G401 (cell line): ENCODE results near the gene OGDH. TPM values are rescaled to one million over a fixed set of nuclear protein-coding genes. Genes with fewer than 3 reads are reported as not detected.
"Not testable (repeated sequence)": the region's sequence is repeated elsewhere in the genome, so short reads cannot be mapped to it uniquely, and the experiment has no call there.

ENCODE experiments used
- DNase-seq: peaks from one replicate; pipeline ENCODE4 v3.0.0-alpha.2; 2015; ENCODE audit warnings: low spot score
- in situ Hi-C: cut with HindIII; loops from 2 replicates; pipeline ENCODE4 v1.10.0; 2016; ENCODE audit warnings: low sequenced_read_pairs, mixed read lengths
- total RNA-seq: library from RNA; depleted of rRNA; stranded (reverse); fragments of >200 nt; shearing (Covaris generic); gene quantifications from 2 replicates; pipeline ENCODE4 v1.2.3, GENCODE V29; 2014

Gene OGDH
- total RNA-seq, 1 experiment from 2014 or later = 78.8 TPM

DNA sequence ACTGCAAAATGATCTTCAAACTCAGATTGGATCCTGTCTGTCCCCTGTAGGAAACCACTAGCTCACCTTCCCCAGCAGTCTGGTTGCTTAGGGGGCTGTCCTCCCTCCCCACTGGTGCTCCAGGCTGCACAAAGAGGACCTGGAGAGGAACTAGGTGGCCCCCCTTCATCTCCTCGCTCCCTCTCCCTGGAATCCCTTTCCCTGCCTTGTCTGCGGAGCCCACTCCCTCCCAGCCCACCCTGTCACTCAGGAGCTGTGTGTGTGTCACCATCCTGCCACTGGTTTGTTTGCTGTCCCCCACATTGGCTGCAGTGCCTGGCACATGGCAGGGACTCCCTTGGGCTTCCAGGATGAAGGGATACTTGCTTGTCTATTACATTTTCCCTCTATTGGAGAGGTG lies 106.7 kb downstream of the OGDH start:
- in situ Hi-C loops = no loop called here
- no peak for DNase-seq

DNA sequence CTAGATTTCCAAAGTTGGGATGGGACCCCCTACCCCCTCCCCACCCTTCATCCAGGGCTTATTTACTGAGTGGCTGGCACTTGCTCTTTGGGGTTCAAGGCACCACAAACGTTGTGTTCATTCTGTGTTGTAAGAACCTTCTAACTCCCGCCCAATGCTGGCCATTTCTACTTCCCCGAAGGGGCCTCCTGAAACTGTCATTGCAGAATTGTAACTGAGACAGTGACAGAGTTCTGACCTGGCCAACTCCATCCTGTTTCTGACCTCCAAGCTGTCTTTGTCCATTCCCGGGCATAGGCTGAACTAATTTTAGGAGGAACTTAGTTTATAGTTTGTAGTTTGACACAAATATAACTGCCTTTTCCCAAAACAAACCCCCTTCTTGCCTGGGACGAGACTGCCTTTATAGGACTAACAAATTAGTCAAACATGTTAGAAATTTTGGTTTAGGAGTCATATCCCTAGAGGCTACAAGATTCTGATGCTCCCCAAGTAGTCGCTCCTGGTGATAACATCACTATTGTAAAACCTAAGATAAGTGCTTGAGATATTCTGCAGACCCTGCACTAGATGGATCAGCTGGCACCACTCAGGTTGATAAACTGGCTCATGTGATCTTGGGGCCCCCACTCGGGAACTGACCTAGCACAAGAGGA lies 107.4 kb downstream of the OGDH start:
- DNase-seq = no peak
- in situ Hi-C loops = no loop called here

DNA sequence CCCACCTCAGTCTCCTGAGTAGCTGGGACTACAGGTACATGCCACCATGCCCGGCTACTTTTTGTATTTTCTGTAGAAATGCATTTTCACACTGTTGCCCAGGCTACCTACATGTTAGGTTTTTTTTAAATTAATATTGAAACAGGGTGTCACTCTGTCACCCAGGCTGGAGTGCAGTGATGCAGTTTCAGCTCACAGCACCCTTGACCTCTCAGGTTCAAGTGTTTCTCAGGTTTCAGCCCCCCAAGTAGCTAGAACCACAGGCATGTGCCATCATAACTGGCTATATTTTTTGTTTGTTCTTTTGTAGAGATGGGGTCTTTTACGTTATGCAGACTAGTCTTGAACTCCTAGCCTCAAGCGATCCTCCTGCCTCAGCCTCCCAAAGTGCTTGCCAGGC lies 109.8 kb downstream of the OGDH start:
- in situ Hi-C loops = no loop called here
- DNase-seq = no peak

DNA sequence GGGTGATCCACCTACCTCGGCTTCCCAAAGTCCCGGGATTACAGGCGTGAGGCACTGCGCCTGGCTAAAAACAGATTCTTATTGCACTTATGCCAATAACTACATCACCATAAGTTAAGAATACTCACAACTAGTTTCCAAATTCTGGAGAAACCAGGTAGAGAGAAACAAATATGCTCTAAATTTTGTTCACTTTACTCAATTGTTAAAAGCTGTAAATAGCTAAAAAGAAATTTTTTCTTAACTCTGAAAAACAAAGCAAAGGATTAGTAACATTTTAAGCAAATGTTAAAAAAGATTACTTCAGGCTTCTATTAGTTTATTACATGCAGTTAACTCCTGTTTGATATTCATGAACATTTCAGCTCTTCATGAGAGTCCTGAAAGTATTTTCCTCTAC lies 113.9 kb downstream of the OGDH start:
- in situ Hi-C loops = no loop called here
- no peak for DNase-seq

DNA sequence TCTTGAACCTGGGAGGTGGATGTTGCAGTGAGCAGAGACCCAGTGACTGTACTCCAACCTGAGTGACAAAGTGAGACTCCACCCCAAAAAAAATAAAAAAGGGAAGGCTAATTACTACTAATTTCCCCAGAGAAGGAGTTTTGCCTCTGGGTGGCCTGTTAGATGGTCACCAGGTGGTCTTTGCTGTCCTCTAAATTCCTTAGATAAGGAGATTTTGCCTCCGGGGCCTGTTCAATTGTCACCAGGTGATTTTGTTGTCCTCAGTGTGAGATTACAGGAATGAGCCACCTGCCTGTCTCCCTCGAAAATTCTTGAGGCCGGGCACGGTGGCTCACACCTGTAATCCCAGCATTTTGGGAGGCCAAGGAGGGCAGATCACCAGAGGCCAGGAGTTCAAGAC lies 117.8 kb downstream of the OGDH start:
- in situ Hi-C loops = no loop called here
- no peak for DNase-seq

DNA sequence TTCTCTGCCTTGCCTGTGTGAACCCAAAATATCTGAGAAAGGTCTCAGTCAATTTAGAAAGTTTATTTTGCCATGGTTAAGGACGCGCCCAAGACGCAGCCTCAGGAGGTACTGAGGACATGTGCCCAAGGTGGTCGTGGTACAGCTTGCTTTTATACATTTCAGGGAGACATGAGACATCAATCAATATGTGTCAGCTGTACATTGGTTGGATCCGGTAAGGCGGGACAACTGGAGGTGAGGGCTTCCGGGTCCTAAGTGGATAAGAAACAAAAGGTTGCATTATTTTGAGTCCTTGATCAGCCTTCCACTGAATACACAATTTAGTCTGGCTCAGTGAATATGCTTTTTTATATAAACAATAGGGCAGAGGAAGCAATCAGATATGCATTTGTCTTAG lies 119.8 kb downstream of the OGDH start:
- DNase-seq, in situ Hi-C loops: not testable (repeated sequence)

DNA sequence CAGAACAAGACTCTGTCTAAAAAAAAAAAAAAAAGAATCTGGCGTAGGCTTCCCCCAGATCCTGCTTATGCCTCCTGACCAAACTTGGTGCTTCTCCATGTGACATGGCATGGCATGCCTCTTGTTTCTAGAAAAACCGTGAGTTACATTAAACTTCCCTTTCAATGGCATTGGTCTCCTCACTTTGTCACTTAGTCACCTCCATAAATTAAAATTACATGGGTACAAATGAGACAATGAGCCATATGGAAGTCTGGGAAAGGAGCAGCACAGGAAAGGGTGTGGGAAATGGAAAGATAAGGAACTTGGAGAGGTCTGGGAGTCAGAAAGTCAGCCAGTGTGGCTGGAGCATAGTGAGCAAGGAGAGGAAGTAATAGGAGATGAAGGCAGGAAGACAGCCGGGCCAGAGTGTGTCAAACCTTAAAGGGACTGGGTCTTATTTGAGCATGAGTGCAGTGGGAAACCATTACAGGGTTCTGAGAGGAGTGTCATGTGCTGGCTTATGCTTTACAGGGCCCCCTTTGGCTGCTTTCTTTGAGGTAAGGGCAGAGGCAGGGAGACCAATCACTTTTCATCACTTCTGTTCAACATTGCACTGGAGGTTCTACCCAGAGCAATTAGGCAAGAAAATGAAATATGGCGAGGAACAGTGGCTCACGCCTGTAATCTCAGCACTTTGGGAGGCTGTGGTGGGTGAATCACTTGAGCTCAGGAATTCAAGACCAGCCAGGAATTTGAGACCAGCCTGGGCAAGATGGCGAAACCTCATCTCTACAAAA lies 120.9 kb downstream of the OGDH start:
- in situ Hi-C loops = no loop called here
- no peak for DNase-seq

DNA sequence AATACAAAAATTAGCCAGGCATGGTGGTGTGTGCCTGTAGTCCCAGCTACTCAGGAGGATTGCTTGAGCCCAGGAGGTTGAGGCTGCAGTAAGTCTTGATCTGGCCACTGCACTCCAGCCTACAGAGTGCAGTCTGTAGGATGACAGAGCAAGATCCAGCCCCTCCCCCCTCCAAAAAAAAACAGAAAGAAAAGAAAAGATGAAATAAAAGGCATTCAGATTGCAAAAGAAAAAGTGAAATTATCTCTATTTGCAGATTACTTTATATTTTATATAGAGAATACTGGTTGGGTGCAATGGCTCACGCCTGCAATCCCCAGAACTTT lies 121.5 kb downstream of the OGDH start:
- no peak for DNase-seq
- in situ Hi-C loops = no loop called here

DNA sequence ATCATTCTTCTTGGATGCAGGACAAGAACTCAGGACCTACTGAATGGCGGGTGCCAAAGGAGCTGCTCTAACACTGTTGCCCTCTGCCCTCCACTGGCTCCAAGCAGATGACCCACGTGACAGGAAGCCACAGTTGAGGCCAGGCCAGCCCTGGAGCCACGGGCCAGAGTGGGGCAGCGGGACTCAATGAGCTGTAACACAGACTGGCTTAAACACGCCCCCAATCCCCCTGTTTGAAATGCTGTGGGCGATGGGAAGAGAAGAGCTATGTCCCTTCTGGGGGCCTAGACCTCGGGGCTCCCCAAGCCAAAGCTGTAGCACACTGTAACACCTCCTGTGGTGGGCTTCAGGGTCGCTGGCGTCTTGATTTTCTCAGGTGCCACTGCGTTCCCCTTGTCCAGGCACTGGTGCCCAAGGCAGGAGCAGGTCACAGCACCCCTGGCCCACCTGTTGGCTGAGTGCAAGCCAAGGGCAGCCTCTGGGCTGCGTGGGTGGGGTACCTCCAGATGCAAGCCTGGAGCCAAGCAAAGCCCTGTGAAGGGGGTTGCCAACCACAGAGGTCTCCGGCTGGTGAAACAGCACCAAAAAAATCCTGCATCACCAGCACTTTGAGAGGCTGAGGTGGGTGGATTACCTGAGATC lies 123.6 kb downstream of the OGDH start:
- no peak for DNase-seq
- in situ Hi-C loops = no loop called here

DNA sequence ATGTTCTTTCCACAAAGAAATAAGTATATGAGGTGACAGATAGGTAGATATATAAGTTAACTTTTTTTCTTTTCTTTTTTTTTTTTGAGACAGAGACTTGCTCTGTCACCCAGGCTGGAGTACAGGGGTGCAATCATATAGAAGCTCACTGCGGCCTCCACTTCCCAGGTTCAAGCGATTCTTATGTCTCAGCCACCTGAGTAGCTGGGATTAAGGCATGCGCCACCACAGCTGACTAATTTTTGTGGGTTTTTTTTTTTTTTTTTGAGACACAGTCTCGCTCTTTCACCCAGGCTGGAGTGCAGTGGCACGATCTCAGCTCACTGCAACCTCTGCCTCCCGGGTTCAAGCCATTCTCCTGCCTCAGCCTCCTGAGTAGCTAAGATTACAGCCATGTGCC lies 126.5 kb downstream of the OGDH start:
- DNase-seq, in situ Hi-C loops: not testable (repeated sequence)

DNA sequence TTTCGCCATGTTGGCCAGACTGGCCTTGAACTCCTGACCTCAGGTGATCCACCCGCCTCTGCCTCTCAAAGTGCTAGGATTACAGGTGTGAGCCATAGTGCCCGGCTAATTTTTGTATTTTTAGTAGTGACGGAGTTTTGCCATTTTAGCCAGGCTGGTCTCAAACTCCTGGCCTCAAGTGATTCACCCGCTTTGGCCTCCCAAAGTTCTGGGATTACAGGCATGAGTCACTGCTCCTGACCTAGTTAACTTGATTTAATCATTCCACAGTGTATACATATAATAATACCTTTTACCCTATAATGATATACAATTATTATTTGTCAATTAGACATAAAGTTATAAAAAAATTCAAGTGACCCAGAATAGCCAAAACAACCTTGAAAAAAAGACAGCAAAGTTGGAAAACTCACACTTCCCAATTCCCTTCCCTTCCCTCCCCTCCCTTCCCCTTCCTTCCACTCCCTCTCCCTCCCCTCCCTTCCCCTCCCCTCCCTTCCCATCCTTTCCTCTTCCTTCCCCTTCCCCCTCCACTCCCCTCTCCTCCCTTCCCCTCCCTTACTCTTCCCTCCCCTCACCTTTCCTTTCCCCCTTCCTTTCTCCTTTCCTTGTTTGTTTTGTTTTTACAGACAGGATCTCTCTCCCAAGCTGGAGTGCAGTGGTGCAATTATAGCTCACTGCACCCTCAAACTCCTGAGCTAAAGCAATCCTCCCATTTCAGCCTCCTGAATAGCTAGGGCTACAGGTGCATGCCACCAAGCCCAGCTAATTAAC lies 127.5 kb downstream of the OGDH start:
- no peak for DNase-seq
- in situ Hi-C loops = no loop called here

DNA sequence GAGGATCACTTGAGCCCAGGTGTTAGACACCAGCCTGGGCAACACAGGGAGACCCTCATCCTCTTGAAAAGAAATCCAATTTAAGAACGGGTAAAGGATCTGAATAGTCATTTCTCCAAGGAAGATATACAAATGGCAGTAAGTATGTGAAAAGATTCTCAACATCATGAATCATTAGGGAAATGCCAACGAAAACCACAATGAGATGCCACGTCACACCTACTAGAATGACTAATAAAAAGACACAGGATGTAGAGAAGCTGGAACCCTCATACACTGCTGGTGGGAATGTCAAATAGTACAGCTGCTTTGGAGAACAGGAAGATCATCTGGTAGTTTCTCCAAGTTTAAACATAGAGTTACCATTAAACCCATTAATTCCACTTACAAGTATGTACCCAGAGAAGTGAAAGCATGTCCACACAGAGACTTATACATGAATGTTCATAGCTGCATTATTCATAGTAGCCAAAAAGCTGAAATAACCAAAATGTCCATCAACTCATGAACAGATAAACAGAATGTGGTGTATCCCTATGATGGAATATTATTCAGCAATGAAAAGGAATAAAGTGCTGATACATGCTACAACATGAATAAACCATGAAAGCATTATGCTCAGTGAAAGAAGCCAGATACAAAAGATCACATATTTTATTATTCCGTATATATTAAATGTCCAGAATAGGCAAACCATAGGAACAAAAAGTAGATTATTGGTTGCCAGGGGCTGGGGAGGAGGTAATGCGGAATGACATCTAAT lies 129.2 kb downstream of the OGDH start:
- no peak for DNase-seq
- in situ Hi-C loops = no loop called here

DNA sequence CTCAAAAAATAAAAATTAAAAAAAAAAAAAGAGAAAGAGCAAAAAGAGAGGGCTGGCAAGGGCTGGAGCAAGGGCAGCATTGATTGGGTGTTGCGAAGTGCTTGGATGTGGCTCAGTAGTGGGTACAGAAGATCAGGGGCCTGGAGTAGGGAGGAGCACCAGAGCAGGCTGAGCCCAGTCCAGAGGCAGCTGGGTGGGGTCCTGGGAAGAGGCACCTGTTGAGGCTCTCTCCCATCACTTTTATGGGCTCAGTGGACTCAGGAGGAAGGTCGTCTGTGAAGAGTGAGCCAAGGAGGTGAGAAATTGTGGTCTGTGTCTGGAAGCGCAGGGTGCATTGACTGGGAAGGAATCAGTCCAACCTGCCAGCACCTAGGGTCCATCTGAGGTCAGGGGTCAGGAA lies 130.5 kb downstream of the OGDH start:
- DNase-seq = no peak
- in situ Hi-C loops = no loop called here

DNA sequence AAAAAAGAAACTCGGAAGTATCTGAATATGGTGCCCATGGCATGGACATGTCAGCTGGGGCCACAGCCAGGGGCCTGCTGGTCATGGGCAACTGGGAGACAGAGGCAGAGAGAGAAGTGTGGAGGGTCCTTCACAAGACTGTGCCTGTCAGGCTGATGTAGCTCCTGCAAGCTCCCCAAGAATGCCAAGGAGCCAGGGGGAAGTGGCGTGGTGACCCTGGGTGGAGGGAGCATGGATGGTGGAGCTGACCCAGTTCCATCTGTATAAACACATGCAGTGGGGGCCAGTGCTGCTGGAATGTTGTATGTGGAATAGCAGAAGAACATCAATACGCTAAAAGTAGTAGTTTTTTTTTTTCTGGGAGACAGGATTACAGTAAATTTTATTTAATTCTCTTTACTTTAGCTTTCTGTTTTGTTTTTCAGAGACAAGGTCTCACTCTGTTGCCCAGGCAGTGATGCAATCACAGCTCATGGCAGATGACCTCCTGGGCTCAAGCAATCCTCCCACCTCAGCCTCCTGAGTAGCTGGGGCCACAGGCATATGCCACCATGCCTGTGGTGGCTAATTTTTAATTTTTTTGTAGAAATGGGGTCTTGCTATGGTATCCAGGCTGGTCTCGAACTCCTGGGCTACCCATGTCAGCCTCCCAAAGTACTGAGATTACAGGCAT lies 131.8 kb downstream of the OGDH start:
- no peak for DNase-seq
- in situ Hi-C loops = no loop called here

DNA sequence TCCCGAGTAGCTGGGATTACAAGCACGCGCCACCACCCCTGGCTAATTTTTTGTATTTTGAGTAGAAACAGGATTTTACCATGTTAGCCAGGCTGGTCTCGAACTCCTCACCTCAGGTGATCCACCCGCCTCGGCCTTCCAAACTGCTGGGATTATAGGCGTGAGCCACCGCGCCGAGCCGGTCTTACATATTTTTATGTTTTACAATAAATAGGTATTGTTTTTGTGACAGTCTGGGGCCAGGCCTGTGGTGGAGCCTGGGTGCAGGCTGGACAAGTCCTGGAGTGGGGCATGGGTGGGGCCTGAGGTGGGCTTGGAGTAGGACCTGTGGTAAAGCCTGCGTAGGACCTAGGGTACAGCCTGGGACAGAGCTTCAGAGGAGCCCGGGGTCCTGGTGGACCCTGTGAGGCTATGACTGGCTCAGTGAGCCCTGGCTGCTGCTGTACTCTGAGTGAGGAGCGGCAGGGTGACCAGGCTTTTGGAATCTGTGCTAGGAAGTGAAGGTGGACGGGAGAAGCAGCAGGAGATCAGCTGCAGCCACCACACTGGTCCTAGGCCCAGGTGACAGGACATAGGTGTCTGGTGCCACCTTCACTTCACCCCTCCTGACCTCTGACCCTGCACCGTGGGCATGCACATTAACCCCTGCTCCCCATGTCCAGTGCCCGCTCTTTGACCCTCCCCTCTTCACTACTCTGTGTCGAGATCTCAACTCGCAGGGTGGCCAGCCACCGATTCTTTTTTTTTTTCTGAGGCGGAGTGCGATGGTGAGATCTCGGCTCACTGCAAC lies 132.6 kb downstream of the OGDH start:
- in situ Hi-C loops = no loop called here

DNA sequence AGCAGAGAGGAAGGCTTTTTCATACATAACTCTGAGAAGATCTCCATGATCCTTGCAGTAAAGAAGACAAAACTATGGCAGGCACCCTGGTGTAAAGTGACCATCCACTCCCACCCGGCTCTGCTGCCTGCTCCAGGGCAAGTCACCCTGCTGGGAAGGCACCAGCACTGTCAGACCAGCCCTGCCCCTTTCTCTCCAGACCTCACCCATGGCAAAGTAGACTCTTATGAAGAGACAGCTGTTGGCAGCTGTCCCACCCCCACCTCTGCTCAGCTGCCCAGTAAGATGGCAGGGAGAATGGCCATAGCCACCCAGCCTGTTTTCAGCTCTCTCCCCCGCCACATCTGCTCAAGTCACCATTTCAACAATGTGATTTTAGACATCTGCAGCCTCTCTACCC lies 133.6 kb downstream of the OGDH start:
- in situ Hi-C loops = no loop called here
- DNase-seq = no peak

More for the DNA sequence above, 132.6 kb downstream of the OGDH start:
- DNase-seq = no peak

DNA sequence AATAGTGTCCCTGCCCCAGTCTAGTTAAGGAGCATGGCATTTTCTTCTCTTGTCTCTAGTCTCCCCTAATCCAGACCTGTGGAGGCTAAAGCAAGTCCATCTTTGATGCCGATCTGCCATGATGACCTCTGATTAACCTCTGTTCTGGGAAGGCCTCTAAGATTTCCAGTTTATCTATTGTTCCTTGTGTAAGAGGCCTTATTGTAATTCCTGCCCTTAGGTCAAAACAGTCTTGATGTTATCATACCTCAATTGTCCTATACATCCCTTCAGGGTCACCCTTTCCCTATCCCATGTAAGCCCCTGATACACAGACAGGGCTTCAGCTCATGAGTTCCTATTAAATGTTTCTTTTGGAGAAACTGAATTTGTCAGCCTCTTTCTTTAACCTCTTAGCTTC lies 137.3 kb downstream of the OGDH start:
- in situ Hi-C loops = no loop called here
- DNase-seq = no peak
